Measurements from ENCODE around the gene SOWAHA. TPM values are rescaled to one million over a fixed set of nuclear protein-coding genes. Genes with fewer than 3 reads are reported as not detected.

The SOWAHA gene
- total RNA-seq, 1 donor from 2014 or later, result 0.20 TPM

DNA sequence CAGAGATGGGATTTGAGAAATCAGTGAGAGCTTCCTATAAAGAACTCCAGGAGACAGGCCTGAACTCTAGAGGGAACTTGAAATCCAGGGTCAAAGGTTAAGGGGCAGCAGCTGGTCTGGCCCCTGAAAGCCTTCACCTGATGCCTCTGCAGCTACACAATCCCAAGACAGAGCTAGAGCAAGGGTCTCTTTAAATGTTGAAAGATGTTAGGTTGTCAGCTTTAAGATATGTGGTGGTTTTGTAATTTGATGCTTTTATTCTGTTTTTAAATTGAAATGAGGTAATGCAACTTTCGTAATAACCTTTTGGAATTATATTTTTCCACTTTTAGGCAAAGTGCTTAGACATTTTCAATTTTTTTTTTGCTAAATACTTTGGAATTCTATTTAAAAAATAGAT, 2.4 kb downstream of the SOWAHA start:
- DNase-seq (ENCODE audit: low read depth) (no peak), FAIRE-seq (no peak)
- peak overlapping the region; percentile 69 for H3K4me3 Mint-ChIP-seq (ENCODE audit: unreplicated experiment)
- peaks cover 2% of the 10 kb centered on the region for H3K4me1 Mint-ChIP-seq (ENCODE audit: low read depth, unreplicated experiment)
- peaks cover 33% of the 10 kb centered on the region for H3K27me3 Mint-ChIP-seq (ENCODE audit: low read depth, unreplicated experiment)
- H3K27me3 ChIP-seq (ENCODE audit: insufficient read depth, low read length), result peaks cover 20% of the 10 kb centered on the region
- no peak overlapping the region for H3K4me3 ChIP-seq (ENCODE audit: insufficient read depth, low read depth, low read length)
- no peak for TF ChIP-seq EZH2 (IDR thresholded peaks at IDR 0.05; ENCODE audit: insufficient read depth, low read length)
- TF ChIP-seq, protein P1, sequence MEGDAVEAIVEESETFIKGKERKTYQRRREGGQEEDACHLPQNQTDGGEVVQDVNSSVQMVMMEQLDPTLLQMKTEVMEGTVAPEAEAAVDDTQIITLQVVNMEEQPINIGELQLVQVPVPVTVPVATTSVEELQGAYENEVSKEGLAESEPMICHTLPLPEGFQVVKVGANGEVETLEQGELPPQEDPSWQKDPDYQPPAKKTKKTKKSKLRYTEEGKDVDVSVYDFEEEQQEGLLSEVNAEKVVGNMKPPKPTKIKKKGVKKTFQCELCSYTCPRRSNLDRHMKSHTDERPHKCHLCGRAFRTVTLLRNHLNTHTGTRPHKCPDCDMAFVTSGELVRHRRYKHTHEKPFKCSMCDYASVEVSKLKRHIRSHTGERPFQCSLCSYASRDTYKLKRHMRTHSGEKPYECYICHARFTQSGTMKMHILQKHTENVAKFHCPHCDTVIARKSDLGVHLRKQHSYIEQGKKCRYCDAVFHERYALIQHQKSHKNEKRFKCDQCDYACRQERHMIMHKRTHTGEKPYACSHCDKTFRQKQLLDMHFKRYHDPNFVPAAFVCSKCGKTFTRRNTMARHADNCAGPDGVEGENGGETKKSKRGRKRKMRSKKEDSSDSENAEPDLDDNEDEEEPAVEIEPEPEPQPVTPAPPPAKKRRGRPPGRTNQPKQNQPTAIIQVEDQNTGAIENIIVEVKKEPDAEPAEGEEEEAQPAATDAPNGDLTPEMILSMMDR (IDR thresholded peaks at IDR 0.05; ENCODE audit: insufficient read depth, low read depth, low read length), result no peak
- no peaks in the 10 kb centered on the region for H3K79me2 ChIP-seq (ENCODE audit: insufficient read depth, low read length)
- no peak overlapping the region for H3K27ac ChIP-seq (ENCODE audit: low read depth, low read length)
- no peaks in the 10 kb centered on the region for H3K9me3 ChIP-seq (ENCODE audit: insufficient read depth, low read depth, low read length)
- H3K4me1 ChIP-seq (ENCODE audit: insufficient read depth, low read length), result peaks cover 4% of the 10 kb centered on the region
- no peak overlapping the region for H3K9ac ChIP-seq (ENCODE audit: low read length)
- no peaks in the 10 kb centered on the region for H3K9me3 Mint-ChIP-seq (ENCODE audit: unreplicated experiment)
- no peak overlapping the region for H3K27ac Mint-ChIP-seq (ENCODE audit: unreplicated experiment)
- no peaks in the 10 kb centered on the region for H3K36me3 Mint-ChIP-seq (ENCODE audit: low read depth, unreplicated experiment)
- H3K4me2 ChIP-seq (ENCODE audit: low read length), result no peak overlapping the region
- H3K36me3 ChIP-seq (ENCODE audit: insufficient read depth, low read length), result no peaks in the 10 kb centered on the region
- H2AFZ ChIP-seq (ENCODE audit: low read depth, low read length), result no peak overlapping the region
- no peaks in the 10 kb centered on the region for H4K20me1 ChIP-seq (ENCODE audit: insufficient read depth, low read length)

DNA sequence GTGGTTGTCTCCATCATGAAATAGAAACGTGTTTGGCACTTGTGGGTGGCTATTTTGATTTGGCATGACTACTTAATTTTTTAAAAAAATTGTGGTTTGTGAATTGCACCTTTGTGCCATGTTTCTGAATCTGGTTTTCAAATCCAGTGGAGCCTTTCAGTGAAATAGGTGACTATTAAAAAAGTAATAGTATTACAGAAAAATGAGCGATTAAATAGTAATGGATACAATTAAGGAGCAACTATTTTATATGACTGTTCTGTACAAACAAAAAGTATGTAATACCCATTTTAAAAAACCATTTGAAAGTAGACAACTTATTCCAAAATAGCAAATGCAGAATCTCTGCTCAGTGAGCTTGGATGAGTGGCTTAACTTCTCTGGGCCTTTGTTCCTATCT, 3.0 kb downstream of the SOWAHA start:
- peaks cover 4% of the 10 kb centered on the region for H3K4me1 ChIP-seq (ENCODE audit: insufficient read depth, low read length)
- Mint-ChIP-seq H3K4me1 (ENCODE audit: low read depth, unreplicated experiment) (peaks cover 2% of the 10 kb centered on the region), H3K27me3 (ENCODE audit: low read depth, unreplicated experiment) (peaks cover 30% of the 10 kb centered on the region), H3K9me3 (ENCODE audit: unreplicated experiment) (no peaks in the 10 kb centered on the region), H3K4me3 (ENCODE audit: unreplicated experiment) (no peak overlapping the region), H3K27ac (ENCODE audit: unreplicated experiment) (no peak overlapping the region), H3K36me3 (ENCODE audit: low read depth, unreplicated experiment) (no peaks in the 10 kb centered on the region)
- H3K9ac ChIP-seq (ENCODE audit: low read length), result no peak overlapping the region
- H3K27me3 ChIP-seq (ENCODE audit: insufficient read depth, low read length), result peaks cover 20% of the 10 kb centered on the region
- no peaks in the 10 kb centered on the region for H3K9me3 ChIP-seq (ENCODE audit: insufficient read depth, low read depth, low read length)
- no peak for DNase-seq (ENCODE audit: low read depth)
- H3K79me2 ChIP-seq (ENCODE audit: insufficient read depth, low read length), result no peaks in the 10 kb centered on the region
- no peaks in the 10 kb centered on the region for H4K20me1 ChIP-seq (ENCODE audit: insufficient read depth, low read length)
- no peak overlapping the region for H2AFZ ChIP-seq (ENCODE audit: low read depth, low read length)
- H3K27ac ChIP-seq (ENCODE audit: low read depth, low read length), result no peak overlapping the region
- no peak overlapping the region for H3K4me3 ChIP-seq (ENCODE audit: insufficient read depth, low read depth, low read length)
- no peak overlapping the region for H3K4me2 ChIP-seq (ENCODE audit: low read length)
- no peaks in the 10 kb centered on the region for H3K36me3 ChIP-seq (ENCODE audit: insufficient read depth, low read length)
- no peak for FAIRE-seq
- TF ChIP-seq EZH2 (IDR thresholded peaks at IDR 0.05; ENCODE audit: insufficient read depth, low read length), result no peak
- TF ChIP-seq, protein P1 (IDR thresholded peaks at IDR 0.05; ENCODE audit: insufficient read depth, low read depth, low read length), result no peak

DNA sequence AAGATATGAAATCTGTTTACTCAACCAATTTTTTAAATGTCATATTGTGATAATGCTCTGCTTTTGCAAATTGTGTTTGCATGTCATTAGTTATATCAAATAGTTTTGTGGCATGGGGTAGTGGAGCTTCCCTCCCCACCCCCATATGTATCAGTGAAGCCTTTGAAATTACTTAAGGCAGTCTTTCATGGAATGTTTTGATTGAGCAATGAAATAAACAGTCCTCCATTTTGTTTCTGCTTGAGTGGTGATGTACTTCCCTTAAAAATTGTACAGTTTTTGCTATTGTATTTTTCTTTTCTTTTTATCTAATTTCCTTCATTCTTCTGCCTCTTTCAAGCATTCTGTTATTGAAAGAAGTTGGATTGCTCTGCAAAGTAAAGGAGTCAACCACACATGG, 3.5 kb downstream of the SOWAHA start:
- Mint-ChIP-seq H3K36me3 (ENCODE audit: low read depth, unreplicated experiment) (no peaks in the 10 kb centered on the region), H3K27ac (ENCODE audit: unreplicated experiment) (no peak overlapping the region), H3K9me3 (ENCODE audit: unreplicated experiment) (no peaks in the 10 kb centered on the region), H3K4me1 (ENCODE audit: low read depth, unreplicated experiment) (peaks cover 2% of the 10 kb centered on the region), H3K27me3 (ENCODE audit: low read depth, unreplicated experiment) (peaks cover 28% of the 10 kb centered on the region), H3K4me3 (ENCODE audit: unreplicated experiment) (no peak overlapping the region)
- no peak overlapping the region for H3K4me3 ChIP-seq (ENCODE audit: insufficient read depth, low read depth, low read length)
- DNase-seq (ENCODE audit: low read depth) (no peak), FAIRE-seq (no peak)
- H2AFZ ChIP-seq (ENCODE audit: low read depth, low read length), result no peak overlapping the region
- H3K9me3 ChIP-seq (ENCODE audit: insufficient read depth, low read depth, low read length), result no peaks in the 10 kb centered on the region
- H3K4me1 ChIP-seq (ENCODE audit: insufficient read depth, low read length), result peaks cover 5% of the 10 kb centered on the region
- no peak overlapping the region for H3K27ac ChIP-seq (ENCODE audit: low read depth, low read length)
- peaks cover 19% of the 10 kb centered on the region for H3K27me3 ChIP-seq (ENCODE audit: insufficient read depth, low read length)
- H4K20me1 ChIP-seq (ENCODE audit: insufficient read depth, low read length), result no peaks in the 10 kb centered on the region
- H3K9ac ChIP-seq (ENCODE audit: low read length), result no peak overlapping the region
- no peak overlapping the region for H3K4me2 ChIP-seq (ENCODE audit: low read length)
- no peak for TF ChIP-seq EZH2 (IDR thresholded peaks at IDR 0.05; ENCODE audit: insufficient read depth, low read length)
- TF ChIP-seq, protein P1 (IDR thresholded peaks at IDR 0.05; ENCODE audit: insufficient read depth, low read depth, low read length), result no peak
- H3K79me2 ChIP-seq (ENCODE audit: insufficient read depth, low read length), result no peaks in the 10 kb centered on the region
- no peaks in the 10 kb centered on the region for H3K36me3 ChIP-seq (ENCODE audit: insufficient read depth, low read length)

Data from astrocyte (in vitro differentiated cells and primary cell).